OCI-LY7 (cell line): ENCODE results near the gene CALU. TPM values are rescaled to one million over a fixed set of nuclear protein-coding genes. Genes with fewer than 3 reads are reported as not detected.

Experiments used
- BruUV-seq: library from RNA; stranded (reverse); fragments of 400-500 nt; replicated peaks from 2 replicates; lab custom pipeline; 2021; lab: Mats Ljungman, UMichigan
- CTCF ChIA-PET: fragments of 300-600 bp; sonication (Branson Sonifier 250); formaldehyde crosslinking; loops from one replicate; lab custom pipeline; 2022; ENCODE audit warnings: antibody characterized with exemption; ENCODE audit not compliant: unreplicated experiment; lab: Charles Lee
- POLR2A ChIA-PET: fragments of 300-600 bp; sonication (Branson Sonifier 250); formaldehyde crosslinking; loops from one replicate; lab custom pipeline; 2022; ENCODE audit warnings: antibody characterized with exemption; lab: Charles Lee
- DNase-seq: peaks from one replicate; pipeline ENCODE4 v3.0.0-alpha.2; 2015; ENCODE audit warnings: low spot score
- H2AFZ ChIP-seq: fragments of 200-600 bp; sonication (generic), shearing (Covaris generic); 2 replicates; pipeline ENCODE4 v1.6.1; 2014; ENCODE audit warnings: mild to moderate bottlenecking, antibody characterized with exemption, low read length, moderate library complexity
- H3K27ac ChIP-seq: fragments of 200-600 bp; sonication (generic); 2 replicates; pipeline ENCODE4 v1.5.1; 2014; ENCODE audit warnings: mixed run types, low read depth, mild to moderate bottlenecking, moderate library complexity, low read length, inconsistent platforms; ENCODE audit not compliant: poor library complexity, severe bottlenecking
- H3K36me3 ChIP-seq: fragments of 200-600 bp; sonication (generic); 2 replicates; pipeline ENCODE4 v1.6.1; 2014; ENCODE audit warnings: mild to moderate bottlenecking, antibody characterized with exemption, low read length, moderate library complexity, mixed read lengths; ENCODE audit not compliant: insufficient read depth
- H3K4me1 ChIP-seq: fragments of 200-600 bp; sonication (generic); 2 replicates; pipeline ENCODE4 v1.5.1; 2014; ENCODE audit warnings: mild to moderate bottlenecking, low read length; ENCODE audit not compliant: insufficient read depth, poor library complexity, severe bottlenecking
- H3K4me2 ChIP-seq: fragments of 200-600 bp; sonication (generic); 2 replicates; pipeline ENCODE4 v1.6.1; 2014; ENCODE audit warnings: mild to moderate bottlenecking, low read length
- H3K4me3 ChIP-seq: fragments of 200-600 bp; sonication (generic); 2 replicates; pipeline ENCODE4 v1.5.1; 2014; ENCODE audit warnings: mild to moderate bottlenecking, low read depth, low read length; ENCODE audit not compliant: poor library complexity, severe bottlenecking
- H3K79me2 ChIP-seq: fragments of 200-600 bp; sonication (generic); 2 replicates; pipeline ENCODE4 v1.6.1; 2016; ENCODE audit warnings: low read depth, mild to moderate bottlenecking, low read length, moderate library complexity, mixed read lengths; ENCODE audit not compliant: insufficient read depth
- H3K9me2 ChIP-seq: fragments of 200-600 bp; sonication (generic); 2 replicates; pipeline ENCODE4 v1.6.1; 2016; ENCODE audit warnings: mild to moderate bottlenecking, low read length, mixed read lengths; ENCODE audit not compliant: insufficient read depth
- H3K9me3 ChIP-seq: fragments of 200-600 bp; sonication (generic); 2 replicates; pipeline ENCODE4 v1.6.1; 2014; ENCODE audit warnings: mild to moderate bottlenecking, mixed run types, low read length, mixed read lengths
- H4K20me1 ChIP-seq: fragments of 200-600 bp; sonication (generic); 2 replicates; pipeline ENCODE4 v1.6.1; 2014; ENCODE audit warnings: mild to moderate bottlenecking, antibody characterized with exemption, low read length, moderate library complexity, mixed read lengths; ENCODE audit not compliant: insufficient read depth
- EZH2phosphoT487 ChIP-seq: fragments of 200-600 bp; sonication (generic); IDR thresholded peaks from 2 replicates; pipeline ENCODE4 v1.6.1; 2018; ENCODE audit warnings: low read depth, borderline replicate concordance, mild to moderate bottlenecking, mixed run types, antibody characterized with exemption, low read length, moderate library complexity, mixed read lengths
- intact Hi-C: fragments of 100-400 bp; cut with micrococcal nuclease; formaldehyde crosslinking; loops from one replicate; pipeline ENCODE4 v1.10.0; 2022; ENCODE audit not compliant: unreplicated experiment
- total RNA-seq, 2 experiments: library from RNA; depleted of rRNA in 1 of 2; stranded (reverse); fragments of >200 nt in 1 of 2; shearing (Covaris generic) in 1 of 2; gene quantifications; 2 replicates each; pipeline ENCODE4 v1.2.3, GENCODE V29; 2014 to 2022
- TF ChIP-seq, protein P1 (sequence below): fragments of 200-600 bp; sonication (generic); conservative IDR thresholded peaks from 2 replicates; pipeline ENCODE4 v1.5.1; 2014; ENCODE audit warnings: mild to moderate bottlenecking, antibody characterized with exemption, low read length, moderate library complexity, mixed read lengths

Gene CALU
- total RNA-seq, 2 experiments from 2014 or later = 45.6 to 52.8 TPM

DNA sequence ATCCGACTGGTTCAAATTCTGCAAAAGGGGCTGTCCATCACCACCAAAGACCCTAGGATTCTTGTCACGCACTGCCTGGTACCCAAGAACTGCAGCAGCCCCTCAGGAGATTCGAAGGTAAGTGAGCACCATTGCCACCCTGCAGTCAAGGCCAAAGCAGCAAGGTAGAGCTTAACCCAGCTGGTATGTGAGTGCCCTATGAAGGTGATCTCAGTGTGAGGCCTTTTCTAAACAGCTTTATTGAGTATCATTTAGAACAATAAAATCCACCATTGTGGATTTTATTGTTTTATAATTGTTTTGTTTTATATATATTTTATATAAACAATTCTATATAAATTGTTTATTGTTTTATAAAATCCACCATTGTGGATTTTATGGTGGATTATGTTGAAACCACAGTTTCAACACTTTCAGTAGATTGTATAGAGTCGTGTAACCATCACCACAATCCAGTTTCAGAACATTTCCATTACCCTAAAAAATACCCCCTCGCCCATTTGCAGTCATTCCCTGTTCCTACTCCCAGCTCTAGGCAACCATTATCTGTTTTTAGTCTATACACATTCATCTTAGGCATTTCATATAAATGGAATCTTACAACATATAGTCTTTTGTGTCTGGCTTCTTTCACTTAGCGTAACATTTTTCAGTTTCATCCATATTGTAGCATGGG lies 20.1 kb upstream of the CALU start:
- TF ChIP-seq, protein P1, sequence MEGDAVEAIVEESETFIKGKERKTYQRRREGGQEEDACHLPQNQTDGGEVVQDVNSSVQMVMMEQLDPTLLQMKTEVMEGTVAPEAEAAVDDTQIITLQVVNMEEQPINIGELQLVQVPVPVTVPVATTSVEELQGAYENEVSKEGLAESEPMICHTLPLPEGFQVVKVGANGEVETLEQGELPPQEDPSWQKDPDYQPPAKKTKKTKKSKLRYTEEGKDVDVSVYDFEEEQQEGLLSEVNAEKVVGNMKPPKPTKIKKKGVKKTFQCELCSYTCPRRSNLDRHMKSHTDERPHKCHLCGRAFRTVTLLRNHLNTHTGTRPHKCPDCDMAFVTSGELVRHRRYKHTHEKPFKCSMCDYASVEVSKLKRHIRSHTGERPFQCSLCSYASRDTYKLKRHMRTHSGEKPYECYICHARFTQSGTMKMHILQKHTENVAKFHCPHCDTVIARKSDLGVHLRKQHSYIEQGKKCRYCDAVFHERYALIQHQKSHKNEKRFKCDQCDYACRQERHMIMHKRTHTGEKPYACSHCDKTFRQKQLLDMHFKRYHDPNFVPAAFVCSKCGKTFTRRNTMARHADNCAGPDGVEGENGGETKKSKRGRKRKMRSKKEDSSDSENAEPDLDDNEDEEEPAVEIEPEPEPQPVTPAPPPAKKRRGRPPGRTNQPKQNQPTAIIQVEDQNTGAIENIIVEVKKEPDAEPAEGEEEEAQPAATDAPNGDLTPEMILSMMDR = no peak
- no peak for TF ChIP-seq EZH2phosphoT487
- ChIA-PET POLR2A (no interaction called here), CTCF (interaction anchor here (1.2 kb wide), 1 partner anchor 19 kb away, joined by 5 read pairs; no protein-coding TSS in a partner anchor)
- intact Hi-C loops = no loop called here
- DNase-seq = no peak
- H3K27ac ChIP-seq = no peak overlapping the region
- BruUV-seq = no TSS peak
- no peaks in the 10 kb centered on the region for H3K9me2 ChIP-seq
- no peak overlapping the region for H3K4me2 ChIP-seq
- H3K79me2 ChIP-seq = no peaks in the 10 kb centered on the region
- H2AFZ ChIP-seq = no peak overlapping the region
- H3K36me3 ChIP-seq = no peaks in the 10 kb centered on the region
- H4K20me1 ChIP-seq = no peaks in the 10 kb centered on the region
- no peak overlapping the region for H3K4me3 ChIP-seq
- no peaks in the 10 kb centered on the region for H3K4me1 ChIP-seq
- H3K9me3 ChIP-seq = no peaks in the 10 kb centered on the region

DNA sequence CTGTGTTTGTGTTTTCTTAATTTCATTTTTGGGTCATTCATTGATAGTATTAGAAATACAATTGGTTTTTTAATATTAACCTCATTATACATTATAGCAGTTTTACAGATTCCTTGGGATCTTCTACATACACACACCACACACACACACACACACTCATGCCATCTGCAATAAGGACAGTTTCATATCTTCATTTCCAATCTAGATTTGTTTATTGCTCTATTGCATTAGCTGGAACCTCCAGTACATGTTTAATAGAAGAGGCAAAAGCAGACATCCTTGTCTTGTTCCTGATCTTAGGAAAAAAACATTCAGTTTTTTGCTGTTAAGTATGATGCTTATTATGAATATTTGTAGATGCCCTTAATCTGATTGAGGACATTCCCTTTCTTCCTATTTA lies 17.8 kb upstream of the CALU start:
- ChIA-PET CTCF (no interaction called here), POLR2A (interaction anchor here (0.5 kb wide), 1 partner anchor 151 kb away, joined by 4 read pairs; no protein-coding TSS in a partner anchor)
- H3K9me2 ChIP-seq = no peaks in the 10 kb centered on the region
- no peak overlapping the region for H3K27ac ChIP-seq
- no peak overlapping the region for H2AFZ ChIP-seq
- H3K4me3 ChIP-seq = no peak overlapping the region
- H3K9me3 ChIP-seq = no peaks in the 10 kb centered on the region
- H3K79me2 ChIP-seq = no peaks in the 10 kb centered on the region
- no peaks in the 10 kb centered on the region for H3K4me1 ChIP-seq
- DNase-seq = no peak
- H3K4me2 ChIP-seq = no peak overlapping the region
- H3K36me3 ChIP-seq = no peaks in the 10 kb centered on the region
- no peaks in the 10 kb centered on the region for H4K20me1 ChIP-seq
- TF ChIP-seq, protein P1 = no peak
- TF ChIP-seq EZH2phosphoT487 = no peak
- intact Hi-C loops = no loop called here
- BruUV-seq = no TSS peak

DNA sequence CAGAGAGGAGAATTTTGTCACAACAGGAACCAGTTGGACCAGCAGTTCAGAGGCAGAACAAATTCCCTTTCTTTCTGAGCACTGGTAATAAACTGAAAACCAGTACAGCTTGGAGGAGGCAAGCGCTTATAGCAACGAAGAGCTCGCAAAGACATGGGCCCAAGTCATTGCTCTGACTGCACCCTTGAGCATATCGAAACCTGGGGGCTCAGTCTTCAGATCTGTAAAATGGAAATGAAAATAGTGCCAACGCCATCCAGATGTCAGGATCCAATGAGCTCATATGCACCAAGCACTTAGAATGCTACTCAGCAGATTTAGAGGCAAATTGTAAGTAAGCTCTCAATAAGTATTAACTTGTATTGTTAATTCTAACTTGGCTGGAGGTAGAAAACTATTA lies 14.4 kb upstream of the CALU start:
- TF ChIP-seq, protein P1 = no peak
- TF ChIP-seq EZH2phosphoT487 = no peak
- H3K79me2 ChIP-seq = no peaks in the 10 kb centered on the region
- no peaks in the 10 kb centered on the region for H3K9me2 ChIP-seq
- intact Hi-C loops = no loop called here
- ChIA-PET POLR2A (interaction anchor here (0.6 to 1.1 kb wide), 3 partner anchors 16 to 505 kb away, joined by 3 to 7 read pairs (median 3); no protein-coding TSS in a partner anchor), CTCF (no interaction called here)
- H3K36me3 ChIP-seq = no peaks in the 10 kb centered on the region
- H3K9me3 ChIP-seq = no peaks in the 10 kb centered on the region
- H3K4me3 ChIP-seq = no peak overlapping the region
- H3K4me1 ChIP-seq = no peaks in the 10 kb centered on the region
- H4K20me1 ChIP-seq = no peaks in the 10 kb centered on the region
- no TSS peak for BruUV-seq
- DNase-seq = no peak
- no peak overlapping the region for H3K4me2 ChIP-seq
- no peak overlapping the region for H3K27ac ChIP-seq
- H2AFZ ChIP-seq = no peak overlapping the region
